ENCODE results near the gene DLG2.
A peak's percentile ranks its signal among the peaks of the same experiment; 100 is the strongest.
"Not testable (repeated sequence)": the region's sequence is repeated elsewhere in the genome, so short reads cannot be mapped to it uniquely, and the experiment has no call there.

The DLG2 gene

DNA sequence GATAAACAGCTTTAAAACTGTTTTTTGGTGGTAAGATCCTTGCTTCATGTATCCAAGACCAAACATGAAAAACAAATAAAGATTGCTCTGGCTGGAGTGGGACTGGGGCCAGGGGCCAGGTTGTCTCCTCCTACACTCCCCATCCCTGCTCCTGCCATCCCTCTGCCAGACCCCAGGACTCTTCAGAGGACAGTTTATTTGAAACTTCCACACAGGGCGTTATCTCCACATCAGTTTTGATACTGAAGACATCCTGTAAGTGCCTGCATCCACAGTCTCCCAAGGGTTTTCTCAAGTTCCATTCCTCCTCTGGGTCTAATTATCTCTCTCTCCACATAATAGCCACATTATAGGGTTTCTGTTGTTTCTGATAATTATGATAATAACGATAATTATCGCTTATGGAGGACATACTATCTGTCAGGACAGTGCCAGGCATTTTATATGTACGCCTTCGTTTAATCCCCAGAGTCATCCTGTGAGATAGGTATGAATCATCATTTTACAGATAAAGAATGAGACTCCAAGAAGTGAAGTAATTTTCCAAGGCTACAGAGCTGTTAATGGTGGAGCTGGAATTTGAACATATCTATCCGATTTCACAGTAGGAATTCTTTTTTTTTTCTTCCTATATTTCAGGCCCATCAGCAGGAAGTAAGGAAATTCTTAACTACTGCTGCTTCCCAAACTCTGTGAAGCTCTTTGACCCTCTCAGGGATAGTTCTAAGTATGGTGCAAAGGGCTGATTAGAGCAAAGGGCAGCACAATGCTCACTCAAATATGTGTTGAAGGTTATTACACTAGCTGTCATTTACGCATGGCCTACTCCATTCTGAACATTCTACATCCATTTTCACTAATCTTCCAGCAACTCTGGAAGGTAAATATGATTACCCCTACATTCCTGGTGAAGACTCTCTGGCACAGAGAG, 1852.9 kb downstream of the DLG2 start:
- DNase-seq (ENCODE audit: low spot score) = no peak

DNA sequence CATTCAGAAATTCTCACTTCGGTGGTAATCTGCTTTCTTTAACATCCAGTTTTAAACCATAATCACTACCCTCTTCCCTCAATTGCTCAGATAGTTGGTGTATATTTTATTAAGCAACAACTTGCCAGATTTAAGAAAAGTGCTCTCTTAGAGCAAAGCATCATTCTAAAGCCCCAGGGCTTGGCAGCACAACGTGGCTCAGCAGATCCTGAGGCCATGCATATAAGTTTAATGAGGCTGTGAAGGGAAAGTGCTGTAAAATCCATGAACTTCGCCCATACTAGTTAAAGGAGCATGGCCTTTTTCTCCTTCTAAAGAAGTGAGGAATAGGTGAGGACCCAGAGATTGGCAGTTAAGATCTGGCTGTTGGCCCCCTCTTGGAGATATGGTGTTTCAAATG, 1858.7 kb downstream of the DLG2 start:
- no peak for DNase-seq (ENCODE audit: low spot score)

DNA sequence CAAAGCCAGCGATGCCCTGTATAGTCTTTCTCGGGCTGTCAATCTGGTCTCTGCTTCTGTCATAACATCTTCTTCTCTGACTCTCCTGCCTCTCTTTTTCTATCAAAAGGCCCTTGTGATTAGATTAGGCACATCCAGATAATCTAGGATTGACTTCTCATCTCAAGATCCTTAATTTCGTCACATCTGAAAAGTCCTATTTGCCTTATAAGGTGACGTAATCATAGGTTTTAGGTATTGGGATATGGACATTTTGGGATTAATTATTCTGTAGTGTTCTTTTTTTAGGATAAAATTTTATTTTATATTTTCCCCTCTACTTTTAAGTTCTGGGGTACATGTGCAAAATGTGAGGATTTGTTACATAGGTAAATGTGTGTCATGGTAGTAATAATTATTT, 1860.2 kb downstream of the DLG2 start:
- no peak for DNase-seq (ENCODE audit: low spot score)

DNA sequence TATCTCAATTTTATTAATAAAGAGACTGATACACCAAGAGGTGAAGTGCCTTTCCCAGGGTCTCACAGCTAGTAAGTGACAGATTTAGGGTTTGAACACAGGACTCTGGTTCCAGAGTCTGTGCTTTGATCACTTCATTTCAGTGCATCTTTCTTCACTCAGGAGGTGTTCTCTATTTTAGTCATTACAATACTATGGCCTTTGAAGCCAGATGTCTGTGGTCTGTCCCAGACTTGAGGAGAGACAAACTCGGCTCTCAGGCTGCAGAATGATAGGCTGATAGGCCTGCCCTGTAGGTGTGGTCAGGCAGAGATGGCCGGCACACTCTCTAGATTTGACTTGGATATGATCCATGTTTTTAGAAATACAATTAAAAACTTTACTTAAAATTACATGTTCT, 1862.5 kb downstream of the DLG2 start:
- no peak for DNase-seq (ENCODE audit: low spot score)

DNA sequence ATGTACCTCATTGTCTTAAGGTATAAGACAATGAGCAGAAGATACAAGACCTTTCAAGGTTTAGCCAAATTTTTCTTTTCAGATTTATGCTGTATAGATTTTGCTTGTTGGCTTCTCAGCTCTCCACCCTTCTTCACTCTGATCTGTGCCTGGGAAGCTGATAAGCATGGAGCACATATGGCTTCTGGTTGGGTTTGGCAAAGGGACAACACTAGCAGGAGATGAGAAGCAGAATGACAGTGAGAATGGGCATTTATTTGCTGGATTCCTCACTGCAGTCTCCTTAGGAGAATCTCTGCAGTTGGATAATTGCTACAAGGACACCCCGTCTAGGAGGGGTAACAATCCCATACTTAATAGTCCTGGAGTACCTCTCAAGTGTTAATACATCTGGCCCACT, 1866.2 kb downstream of the DLG2 start:
- no peak for DNase-seq (ENCODE audit: low spot score)

DNA sequence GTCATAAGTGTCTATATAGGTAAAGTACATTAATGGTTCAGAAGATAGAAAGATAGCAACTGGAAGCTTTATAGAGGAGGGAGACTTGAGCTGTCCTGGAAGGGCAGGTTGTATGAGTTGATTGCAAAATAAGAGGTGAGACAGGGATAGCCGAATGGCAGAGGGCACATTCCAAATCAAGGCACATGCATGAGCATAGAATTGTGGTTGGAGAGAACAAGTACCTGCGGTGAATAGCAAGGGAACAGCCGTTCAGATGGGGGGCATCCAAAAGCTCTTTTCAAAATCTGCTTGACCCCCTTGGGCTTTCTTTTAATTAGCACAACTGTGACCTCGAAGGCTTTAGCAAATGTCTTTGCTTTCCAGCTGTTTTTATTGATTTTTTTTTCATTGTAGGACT, 1868.0 kb downstream of the DLG2 start:
- no peak for DNase-seq (ENCODE audit: low spot score)

DNA sequence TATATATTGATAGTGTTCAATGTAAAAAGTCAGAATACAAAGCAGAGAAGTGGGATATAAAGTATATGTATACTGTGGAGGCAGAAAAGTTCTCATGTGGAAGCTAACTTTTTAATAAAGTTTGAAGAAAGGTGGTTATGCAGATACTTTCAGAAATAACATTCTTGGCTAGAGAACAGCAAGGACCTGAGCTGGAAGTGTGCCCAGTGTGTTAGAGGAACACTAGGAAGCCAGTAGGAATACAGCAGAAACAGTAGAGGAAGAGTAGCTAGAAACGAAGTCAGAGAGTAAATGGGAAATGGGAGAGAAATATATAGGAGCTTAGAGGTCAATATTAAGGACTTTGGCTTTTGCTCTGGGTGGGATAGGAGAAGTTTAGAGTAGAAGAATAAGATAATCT, 1876.1 kb downstream of the DLG2 start:
- no peak for DNase-seq (ENCODE audit: low spot score)

DNA sequence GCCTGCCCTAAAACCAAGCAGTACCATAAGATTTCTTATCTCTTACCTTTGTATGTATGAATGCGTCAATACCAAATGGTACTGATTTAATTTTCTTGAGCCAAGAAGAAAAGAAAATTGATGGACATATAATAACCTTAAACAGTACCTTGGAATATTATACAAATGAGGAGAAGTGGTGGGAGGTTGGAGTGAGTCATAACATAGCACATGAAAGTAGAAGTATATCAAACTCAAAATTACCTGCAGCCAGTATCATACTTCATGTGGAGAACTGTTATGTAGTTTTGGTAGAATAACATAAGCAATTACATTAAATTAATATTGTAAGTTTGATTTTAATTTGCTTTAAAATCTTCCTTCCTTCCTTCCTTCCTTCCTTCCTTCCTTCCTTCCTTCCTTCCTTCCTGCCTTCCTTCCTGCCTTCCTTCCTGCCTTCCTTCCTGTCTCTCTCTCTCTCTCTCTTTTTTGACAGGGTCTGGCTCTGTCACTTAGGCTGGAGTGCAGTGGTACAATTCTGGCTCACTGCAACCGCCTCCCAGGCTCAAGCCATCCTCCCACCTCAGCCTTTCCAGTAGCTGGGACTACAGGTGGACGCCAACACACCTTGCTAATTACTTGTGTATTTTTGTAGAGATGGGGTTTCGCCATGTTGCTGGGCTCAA, 1880.1 kb downstream of the DLG2 start:
- no peak for DNase-seq (ENCODE audit: low spot score)

DNA sequence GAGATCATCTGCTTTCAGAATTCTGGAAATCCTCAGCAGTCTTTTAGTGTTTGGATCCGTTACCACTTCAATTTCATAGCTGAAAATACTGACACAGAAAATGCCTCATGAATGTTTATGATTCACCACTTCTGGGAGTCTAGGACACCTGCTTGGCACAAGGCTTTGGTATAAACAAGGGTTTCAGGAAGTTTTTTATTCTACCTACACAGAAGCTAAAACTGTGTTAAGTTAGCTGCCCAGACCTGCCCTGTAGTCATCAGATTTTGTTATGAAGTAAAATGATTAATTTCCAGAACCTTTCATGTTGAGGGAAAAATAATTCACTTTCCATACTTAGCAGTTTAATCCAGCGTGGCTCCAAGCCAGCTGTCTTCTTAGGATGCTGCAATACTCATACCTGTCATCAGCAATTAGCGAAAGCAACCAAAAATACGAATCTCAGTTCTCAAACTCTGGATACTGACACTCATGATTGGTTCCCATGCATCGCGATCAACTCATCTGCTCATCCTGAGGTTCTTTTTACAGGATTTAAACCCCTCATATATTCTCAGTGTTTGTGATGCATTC, 1882.4 kb downstream of the DLG2 start:
- DNase-seq (ENCODE audit: low spot score) = no peak

DNA sequence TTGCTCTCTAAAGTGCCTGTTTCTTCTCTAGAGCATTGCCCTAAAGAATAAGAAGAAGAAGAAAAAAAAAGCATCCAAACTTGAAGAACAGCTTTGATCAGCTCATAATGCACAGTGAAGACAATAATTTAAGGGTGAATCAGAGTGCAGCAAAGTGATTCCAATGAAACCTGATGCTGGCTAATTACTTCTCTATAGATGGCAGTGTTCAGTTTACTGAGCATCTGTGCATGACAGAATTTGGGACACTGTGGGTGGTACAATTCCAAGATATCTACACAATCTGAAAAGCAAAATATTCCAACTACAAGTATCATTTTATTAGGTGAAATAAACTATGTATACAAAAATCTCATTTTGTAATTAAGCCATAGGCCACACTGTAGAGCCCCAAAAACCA, 1890.5 kb downstream of the DLG2 start:
- DNase-seq (ENCODE audit: low spot score) = no peak

DNA sequence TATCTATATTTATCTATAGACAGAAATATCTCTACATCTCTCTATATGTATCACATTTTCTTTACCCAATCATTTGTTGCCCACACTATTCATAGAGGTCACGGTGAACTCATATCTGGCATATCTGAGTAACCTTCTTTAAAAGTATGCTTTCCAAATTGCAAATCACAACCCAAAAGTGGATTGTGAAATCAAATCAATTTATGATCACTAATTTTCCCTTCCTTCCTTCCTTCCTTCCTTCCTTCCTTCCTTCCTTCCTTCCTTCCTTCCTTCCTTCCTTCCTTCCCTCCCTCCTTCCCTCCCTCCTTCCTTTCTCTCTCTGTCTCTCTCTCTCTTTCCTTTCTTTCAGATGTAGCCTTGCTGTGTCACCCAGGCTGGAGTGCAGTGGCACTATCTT, 1893.0 kb downstream of the DLG2 start:
- no peak for DNase-seq (ENCODE audit: low spot score)

DNA sequence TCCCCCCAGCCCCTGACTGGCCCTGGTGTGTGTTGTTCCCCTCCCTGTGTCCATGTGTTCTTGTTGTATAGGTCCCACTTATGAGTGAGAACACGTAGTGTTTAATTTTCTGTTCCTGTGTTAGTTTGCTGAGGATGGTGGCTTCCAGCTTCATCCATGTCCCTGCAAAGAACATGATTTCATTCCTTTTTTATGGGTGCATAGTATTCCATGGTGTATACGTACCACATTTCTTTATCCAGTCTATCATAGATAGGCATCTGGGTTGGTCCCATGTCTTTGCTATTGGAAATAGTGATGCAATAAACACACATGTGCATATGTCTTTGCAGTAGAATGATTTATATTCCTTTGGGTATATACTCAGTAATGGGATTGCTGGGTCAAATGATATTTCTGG, 1895.9 kb downstream of the DLG2 start:
- not testable (repeated sequence) for DNase-seq (ENCODE audit: low spot score)

DNA sequence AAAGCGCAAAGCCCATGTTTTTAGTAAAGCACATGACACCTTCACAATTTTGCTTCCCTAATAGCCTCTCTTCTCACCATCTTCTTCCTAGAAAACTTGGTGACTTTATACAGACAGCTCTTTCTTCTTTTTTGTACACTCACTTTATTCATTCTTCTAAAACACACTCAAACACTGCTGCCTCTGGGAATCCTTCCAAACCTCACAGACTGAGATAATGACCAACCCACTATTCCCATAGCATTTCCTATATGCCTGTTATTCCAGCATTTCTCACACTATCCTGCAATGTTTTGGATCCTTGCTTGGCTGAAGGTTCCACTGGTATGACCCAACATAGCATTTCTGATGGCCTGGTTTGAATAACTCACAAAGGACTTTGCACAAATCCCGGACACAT, 1898.9 kb downstream of the DLG2 start:
- no peak for DNase-seq (ENCODE audit: low spot score)

DNA sequence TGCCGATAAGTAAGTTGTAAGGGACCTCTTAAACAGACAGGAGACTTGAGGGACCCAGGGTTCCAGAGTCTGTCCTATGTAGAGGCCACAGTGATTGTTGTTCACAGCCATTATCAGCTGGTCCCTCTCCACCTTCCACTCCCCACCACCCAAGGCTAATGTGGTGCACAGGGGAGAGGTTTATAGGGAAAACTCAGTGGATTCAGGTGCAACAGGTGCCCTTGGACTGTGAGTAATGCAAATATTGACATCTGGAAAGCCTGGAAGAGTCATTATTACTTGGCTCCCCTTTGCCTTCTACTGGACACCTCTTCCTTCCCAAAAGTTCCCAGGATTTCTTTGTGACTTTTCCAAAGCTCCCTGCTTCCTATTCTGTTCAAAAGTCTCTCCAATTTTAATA, 1899.9 kb downstream of the DLG2 start:
- DNase-seq (ENCODE audit: low spot score) = no peak

DNA sequence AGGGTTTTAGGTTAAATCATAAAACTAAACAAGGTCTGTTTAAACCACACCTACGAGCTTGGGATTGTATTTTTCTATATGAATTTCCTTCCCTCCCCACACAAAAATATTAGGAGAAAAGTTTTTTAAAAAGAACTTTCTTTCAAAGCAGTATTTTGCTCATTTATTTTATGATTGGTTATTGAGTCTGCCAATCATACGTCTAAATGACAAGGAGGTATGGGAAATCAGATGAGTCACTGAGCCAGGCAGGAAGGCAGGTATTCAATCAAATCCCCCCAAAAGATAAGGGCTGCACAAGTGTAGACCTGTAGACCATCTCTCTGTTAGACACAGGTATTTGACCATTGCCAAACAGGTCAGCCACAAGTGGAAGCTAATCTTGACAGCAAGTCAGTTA, 1900.8 kb downstream of the DLG2 start:
- no peak for DNase-seq (ENCODE audit: low spot score)

DNA sequence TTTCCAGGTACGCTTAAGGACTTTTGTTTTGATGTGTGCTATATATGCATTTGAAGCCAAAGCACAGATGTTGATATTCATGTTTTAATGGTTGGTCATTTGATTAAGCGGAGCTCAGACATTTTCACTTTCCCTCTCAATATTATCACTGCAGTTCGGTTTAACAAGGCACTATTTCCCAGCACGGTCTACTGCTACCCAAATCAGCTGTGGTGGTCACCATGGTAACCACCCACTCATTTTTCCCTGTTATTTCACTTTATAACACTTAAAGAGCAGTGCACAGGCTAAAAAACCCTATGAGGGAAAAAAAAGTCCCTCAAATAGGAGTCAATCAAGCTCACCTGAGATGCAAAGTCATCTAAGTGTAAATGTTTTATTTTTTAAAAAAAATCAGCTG, 1901.4 kb downstream of the DLG2 start:
- DNase-seq (ENCODE audit: low spot score) = peak; percentile 45

DNA sequence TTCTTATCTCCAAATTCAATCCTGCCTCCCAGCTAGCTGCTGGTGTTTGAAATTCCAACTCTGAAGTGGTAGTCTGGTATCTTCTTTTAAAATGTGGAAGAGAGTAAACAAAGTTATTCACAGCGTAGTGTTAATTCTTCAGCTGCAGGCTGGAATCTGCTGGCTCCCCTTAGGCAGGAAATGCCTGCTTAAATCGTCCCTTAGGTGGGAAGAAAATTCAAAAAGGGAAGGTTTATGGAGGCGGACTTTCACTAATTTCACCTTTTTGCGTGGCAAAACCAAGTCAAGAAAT, 1901.9 kb downstream of the DLG2 start:
- no peak for DNase-seq (ENCODE audit: low spot score)

DNA sequence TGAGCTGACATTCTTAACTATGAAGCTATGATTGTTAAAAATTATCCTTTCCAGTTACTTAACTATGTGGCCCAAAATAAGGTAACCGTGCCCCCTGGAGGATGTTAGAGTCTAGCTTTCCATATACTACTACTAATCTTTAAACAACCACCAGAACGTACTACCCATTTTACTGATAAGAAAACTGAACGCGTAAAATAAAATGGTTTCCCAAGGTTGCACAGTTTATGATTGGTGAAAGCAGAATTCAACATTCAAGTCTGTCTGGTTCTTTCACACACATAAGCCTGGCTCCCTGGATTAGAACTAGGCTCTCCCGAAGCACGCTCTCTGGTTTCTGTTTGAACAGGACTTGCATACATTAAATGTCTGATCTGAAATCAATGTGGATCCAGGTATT, 1903.1 kb downstream of the DLG2 start:
- DNase-seq (ENCODE audit: low spot score) = peak; percentile 32

DNA sequence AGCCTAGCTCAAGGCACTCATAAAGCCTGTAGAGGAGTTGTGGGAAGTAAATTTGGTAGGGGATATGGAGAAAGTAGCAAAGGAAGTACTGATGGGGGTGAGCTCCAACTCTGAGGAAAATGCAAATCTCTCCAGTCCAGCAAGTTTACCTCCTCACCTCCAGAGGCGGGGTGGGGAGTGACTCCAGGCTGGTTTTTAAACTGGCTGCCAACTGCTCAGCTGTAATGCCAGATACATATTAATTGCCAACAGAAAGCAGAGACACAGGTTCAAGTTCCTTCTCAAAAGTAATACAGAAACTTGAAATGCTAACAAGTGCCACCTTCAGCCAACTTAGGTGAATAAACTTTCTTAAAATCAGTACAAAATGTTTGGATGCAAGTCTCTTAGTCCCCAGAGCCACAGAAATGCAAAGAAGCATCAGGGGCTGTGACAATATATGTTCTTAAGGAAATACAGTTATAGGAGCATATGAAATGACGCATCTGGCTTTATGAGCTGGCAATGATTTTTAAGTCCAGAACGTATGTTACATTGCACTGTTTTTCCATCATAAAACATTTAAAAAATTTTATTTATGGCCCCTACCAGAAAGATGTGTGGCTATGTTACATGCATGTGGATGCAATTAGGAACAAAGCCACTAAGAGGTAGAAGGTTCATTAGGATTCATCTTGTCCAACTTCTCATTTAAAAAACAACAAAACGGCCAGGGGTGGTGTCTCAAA, 1904.6 kb downstream of the DLG2 start:
- DNase-seq (ENCODE audit: low spot score) = no peak

DNA sequence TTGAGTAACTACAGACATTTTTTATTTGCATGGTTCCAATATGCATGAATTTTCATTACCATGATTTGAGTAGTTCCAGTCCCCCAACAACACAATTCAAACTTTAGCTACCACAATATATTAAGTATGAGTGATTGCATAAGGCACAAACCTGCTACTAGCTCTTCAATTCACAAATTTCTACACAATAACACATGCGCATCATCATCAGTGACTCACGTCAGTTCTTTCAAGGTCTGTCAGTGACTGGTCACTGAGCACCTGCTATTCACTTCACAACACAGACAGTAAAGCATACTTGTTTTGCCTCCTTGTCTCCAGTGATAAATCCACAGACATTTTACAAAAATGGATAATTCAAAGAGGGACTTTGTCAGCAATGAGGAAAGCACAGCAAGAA, 1905.9 kb downstream of the DLG2 start:
- DNase-seq (ENCODE audit: low spot score) = no peak

DNA sequence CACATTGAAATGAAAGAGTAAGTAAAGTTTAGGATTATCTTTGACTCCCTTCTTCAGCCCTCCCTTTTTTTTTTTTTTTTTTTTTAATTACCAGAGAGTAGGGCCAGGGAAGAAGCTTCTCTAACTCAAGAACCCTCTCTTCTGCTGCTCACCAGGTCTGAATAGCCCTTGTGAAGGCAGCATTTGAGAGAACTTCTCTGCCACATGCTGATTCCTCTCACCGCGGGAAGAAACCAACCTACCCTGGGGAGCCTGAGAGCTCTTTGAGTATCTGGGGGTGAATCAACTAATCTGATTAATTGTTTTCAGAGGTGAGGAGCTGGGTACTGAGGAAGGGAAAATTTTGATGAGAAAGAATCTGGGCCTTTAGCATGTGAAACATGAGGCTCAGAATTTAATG, 1906.5 kb downstream of the DLG2 start:
- no peak for DNase-seq (ENCODE audit: low spot score)

DNA sequence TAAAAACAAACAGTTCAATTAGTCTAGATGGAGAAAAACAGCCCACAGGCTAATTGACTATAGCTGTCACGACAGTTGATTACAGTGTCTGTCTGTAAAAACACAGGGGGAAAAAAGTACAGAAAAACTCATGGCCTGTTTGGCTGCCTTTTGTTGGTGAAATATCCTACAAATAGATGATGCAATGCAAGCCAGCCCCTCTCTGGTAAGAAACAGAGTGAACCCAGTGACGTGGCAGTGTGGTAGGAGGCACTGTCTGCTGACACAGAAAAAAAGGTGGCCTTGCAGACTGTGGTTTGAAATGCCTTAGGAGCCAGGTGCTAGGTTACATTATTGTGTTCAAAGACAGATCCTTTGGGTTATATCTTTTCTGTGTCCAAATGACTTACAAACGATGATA, 1909.6 kb downstream of the DLG2 start:
- no peak for DNase-seq (ENCODE audit: low spot score)

Data from germinal center (tissue), 1 donor.